ENCODE data around the gene LRRC40. TPM values are rescaled to one million over a fixed set of nuclear protein-coding genes. Genes with fewer than 3 reads are reported as not detected.

Gene LRRC40
- total RNA-seq, 6 experiments from 2014 or later: 10.6 to 16.5 (median 14.0) TPM

DNA sequence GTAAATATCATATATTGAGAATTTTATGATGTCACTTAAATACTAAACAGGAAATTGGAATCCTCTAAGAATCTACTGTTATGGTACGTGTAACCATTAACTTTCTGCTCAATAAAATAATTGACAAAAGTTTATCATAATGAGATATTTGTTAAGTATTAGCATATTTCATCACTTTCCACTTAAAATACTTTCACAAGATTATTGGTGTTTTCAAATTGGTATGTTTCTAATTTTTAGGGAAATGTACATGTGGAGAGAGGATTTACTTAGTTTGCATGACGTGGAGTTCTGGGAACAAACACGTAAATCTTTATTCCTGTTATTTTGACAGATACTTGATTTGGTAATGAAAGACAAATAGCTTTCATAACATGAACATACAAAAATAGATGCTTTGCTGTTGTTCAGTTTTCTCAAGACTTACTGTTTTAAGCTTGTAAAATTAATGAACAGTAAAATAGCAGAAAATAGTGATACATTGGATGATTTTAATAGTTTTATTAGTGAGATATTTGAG, 17.4 kb upstream of the LRRC40 start:
- Mint-ChIP-seq H3K4me1 (ENCODE audit: low read depth) (peaks cover 66% of the 10 kb centered on the region), H3K4me3 (peak overlapping the region; percentile 89), H3K36me3 (ENCODE audit: low read depth) (peaks cover 23% of the 10 kb centered on the region), H3K9me3 (no peaks in the 10 kb centered on the region), H3K27me3 (ENCODE audit: insufficient read depth) (peaks cover 3% of the 10 kb centered on the region; the same call in 1 of the 2 replicates), H3K27ac (peak overlapping the region; percentile 97)
- TF ChIP-seq, protein P1, sequence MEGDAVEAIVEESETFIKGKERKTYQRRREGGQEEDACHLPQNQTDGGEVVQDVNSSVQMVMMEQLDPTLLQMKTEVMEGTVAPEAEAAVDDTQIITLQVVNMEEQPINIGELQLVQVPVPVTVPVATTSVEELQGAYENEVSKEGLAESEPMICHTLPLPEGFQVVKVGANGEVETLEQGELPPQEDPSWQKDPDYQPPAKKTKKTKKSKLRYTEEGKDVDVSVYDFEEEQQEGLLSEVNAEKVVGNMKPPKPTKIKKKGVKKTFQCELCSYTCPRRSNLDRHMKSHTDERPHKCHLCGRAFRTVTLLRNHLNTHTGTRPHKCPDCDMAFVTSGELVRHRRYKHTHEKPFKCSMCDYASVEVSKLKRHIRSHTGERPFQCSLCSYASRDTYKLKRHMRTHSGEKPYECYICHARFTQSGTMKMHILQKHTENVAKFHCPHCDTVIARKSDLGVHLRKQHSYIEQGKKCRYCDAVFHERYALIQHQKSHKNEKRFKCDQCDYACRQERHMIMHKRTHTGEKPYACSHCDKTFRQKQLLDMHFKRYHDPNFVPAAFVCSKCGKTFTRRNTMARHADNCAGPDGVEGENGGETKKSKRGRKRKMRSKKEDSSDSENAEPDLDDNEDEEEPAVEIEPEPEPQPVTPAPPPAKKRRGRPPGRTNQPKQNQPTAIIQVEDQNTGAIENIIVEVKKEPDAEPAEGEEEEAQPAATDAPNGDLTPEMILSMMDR (IDR thresholded peaks at IDR 0.05): no peak
- no peak for DNase-seq

DNA sequence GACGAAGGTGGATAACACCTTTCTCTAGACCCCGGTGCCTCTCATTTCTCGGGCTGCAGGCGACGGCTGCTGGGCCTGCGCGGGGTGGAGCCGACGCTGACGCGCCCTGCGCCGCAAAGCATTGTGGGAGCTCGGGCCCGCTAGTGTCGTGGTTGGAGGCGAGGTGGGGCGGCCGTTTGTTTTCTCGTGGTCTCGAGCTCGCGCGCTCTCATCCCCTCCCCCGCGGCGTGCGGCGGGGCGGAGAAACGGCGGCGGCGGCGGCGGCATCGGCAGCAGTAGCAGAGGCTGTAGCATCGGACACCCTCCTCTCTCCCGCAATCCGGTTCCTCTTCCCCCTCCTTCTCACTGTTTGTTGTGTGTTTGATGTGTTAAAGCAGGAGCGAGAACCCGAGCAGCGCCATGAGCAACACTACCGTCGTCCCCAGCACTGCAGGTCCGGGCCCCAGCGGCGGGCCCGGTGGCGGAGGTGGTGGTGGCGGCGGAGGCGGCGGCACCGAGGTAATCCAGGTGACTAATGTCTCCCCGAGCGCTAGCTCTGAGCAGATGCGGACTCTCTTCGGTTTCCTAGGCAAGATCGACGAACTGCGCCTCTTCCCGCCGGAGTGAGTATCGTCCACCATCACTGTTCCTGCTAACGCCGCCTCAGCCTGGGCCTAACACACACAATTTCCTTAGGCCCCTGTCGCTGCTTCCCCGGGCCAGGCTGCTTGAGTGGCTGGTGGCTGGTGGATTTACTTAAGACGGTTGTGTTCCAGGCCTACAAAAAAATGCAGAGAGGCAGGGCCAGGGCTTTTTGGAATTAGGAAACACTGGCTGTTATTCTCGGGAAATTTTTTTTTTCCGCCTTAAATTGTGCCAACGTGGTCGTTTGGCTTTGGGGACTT, 16.1 kb upstream of the LRRC40 start, which contains the start of gene SRSF11:
Gene SRSF11, plus strand, starts transcription at position 143 of the 884 bp plus-strand sequence. Its CDS starts 257 bp downstream, at position 400.
- Mint-ChIP-seq H3K36me3 (ENCODE audit: low read depth) (peaks cover 23% of the 10 kb centered on the region), H3K9me3 (no peaks in the 10 kb centered on the region), H3K4me3 (peak within 1 kb of the TSS; percentile 89), H3K27ac (peak within 1 kb of the TSS; percentile 97), H3K27me3 (ENCODE audit: insufficient read depth) (peaks cover 6% of the 10 kb centered on the region), H3K4me1 (ENCODE audit: low read depth) (peaks cover 53% of the 10 kb centered on the region)
- TF ChIP-seq, protein P1 (IDR thresholded peaks at IDR 0.05): peak; percentile 27; the same call in 1 of the 2 replicates
- peak; percentile 92 for DNase-seq

DNA sequence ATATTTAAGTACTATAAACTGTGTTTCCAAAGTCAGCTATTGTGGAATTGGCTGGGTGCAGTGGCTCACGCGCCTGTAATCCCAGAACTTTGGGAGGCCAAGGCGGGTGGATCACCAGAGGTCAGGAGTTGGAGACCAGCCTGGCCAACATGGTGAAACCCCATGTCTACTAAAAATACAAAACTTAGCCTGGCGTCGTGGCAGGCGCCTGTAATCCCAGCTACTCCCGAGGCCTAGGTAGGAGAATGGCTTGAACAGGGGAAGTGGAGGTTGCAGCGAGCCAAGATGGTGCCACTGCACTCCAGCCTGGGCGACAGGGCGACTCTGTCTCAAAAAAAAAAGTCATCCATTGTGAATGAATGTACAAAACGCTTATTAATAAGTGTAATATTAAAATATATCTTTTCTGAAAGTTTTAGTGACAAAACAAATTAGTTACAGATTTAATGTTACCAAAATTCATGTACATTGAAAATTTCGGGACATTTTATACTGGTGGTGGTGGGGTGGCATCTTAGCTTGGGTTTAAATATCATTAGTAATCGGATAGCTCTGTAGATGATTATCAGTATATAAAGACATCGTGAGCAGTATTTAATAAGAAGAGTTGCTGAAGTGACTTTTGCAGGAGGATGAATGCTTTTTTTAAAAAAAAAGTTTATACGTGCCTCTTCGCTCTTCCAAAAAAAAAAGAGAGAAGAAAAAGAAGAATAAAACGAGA, 15.3 kb upstream of the LRRC40 start:
- Mint-ChIP-seq H3K9me3 (no peaks in the 10 kb centered on the region), H3K4me3 (peak overlapping the region; percentile 89), H3K4me1 (ENCODE audit: low read depth) (peaks cover 45% of the 10 kb centered on the region), H3K27me3 (ENCODE audit: insufficient read depth) (peaks cover 6% of the 10 kb centered on the region), H3K27ac (peak overlapping the region; percentile 97), H3K36me3 (ENCODE audit: low read depth) (peaks cover 23% of the 10 kb centered on the region)
- DNase-seq: no peak
- TF ChIP-seq, protein P1 (IDR thresholded peaks at IDR 0.05): no peak

DNA sequence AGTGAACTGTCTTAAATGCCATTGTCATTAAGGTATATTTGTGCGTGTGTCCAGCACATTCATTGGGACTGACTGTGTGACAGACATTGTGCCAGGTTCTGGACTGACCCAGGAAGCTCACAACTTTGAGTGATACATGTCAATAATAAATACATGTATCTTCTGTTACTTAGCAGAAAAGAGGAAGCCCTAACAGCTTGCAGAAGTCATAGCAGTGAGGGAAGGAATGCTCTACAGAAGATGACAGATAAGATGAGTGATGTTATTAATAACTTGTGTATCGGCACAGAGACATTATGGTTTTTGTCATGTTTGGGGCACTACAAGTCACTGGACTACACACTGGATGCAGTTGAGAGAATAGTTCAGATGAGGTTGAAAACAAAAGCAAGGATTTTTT, 14.6 kb upstream of the LRRC40 start:
- Mint-ChIP-seq H3K9me3 (no peaks in the 10 kb centered on the region), H3K27ac (peak overlapping the region; percentile 70), H3K4me1 (ENCODE audit: low read depth) (peaks cover 40% of the 10 kb centered on the region), H3K36me3 (ENCODE audit: low read depth) (peaks cover 23% of the 10 kb centered on the region), H3K4me3 (peak overlapping the region; percentile 32; the same call in 1 of the 2 replicates), H3K27me3 (ENCODE audit: insufficient read depth) (peaks cover 6% of the 10 kb centered on the region)
- TF ChIP-seq, protein P1 (IDR thresholded peaks at IDR 0.05): no peak
- DNase-seq: no peak

DNA sequence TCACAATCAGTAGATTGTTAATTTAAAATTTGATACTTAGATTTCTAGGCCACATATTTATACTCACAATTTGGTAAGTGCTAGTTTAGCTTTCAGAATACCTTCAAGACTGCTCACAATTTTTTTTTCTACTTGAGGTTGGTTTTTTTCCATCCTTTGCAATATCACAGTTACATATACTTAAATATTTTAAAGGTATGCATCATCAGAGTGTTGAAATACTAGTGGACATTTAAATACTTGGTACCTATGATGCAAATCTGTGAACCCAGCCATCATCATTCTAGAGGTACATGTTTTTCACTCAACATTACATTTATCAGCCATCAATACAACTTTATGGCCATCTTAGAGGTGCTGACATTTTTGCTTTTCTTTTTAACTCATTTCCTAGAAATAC, 6.2 kb upstream of the LRRC40 start:
- Mint-ChIP-seq H3K4me3 (no peak overlapping the region), H3K27ac (peak overlapping the region; percentile 42; the same call in 1 of the 2 replicates), H3K9me3 (no peaks in the 10 kb centered on the region), H3K27me3 (ENCODE audit: insufficient read depth) (no peaks in the 10 kb centered on the region), H3K36me3 (ENCODE audit: low read depth) (peaks cover 9% of the 10 kb centered on the region; the same call in 1 of the 2 replicates), H3K4me1 (ENCODE audit: low read depth) (peaks cover 44% of the 10 kb centered on the region)
- TF ChIP-seq, protein P1 (IDR thresholded peaks at IDR 0.05): no peak
- DNase-seq: no peak
